ENCODE data around the gene OMA1. TPM values are rescaled to one million over a fixed set of nuclear protein-coding genes. Genes with fewer than 3 reads are reported as not detected.
A peak's percentile ranks its signal among the peaks of the same experiment; 100 is the strongest.
"Not testable (repeated sequence)": the region's sequence is repeated elsewhere in the genome, so short reads cannot be mapped to it uniquely, and the experiment has no call there.

The OMA1 gene
- 32.6 TPM for total RNA-seq
- long read RNA-seq, partial matches to known transcripts = 2 of 39 reads
- long read RNA-seq, other reads (novel, unspliced or antisense) = 36 of 39 reads

GRCh38 chr1:58546520-58547308 lies at the start of gene OMA1:
TSS of gene OMA1 (minus strand) at chr1:58546726. CDS start at chr1:58539294, 7,432 bp downstream.
- intact Hi-C loops (cut with DNase I) = loop anchor here (2.0 to 10.0 kb wide), 2 partner anchors 32 to 108 kb away; no protein-coding TSS in a partner anchor
- DNase-seq (ENCODE audit: low spot score) = peak; percentile 99

DNA sequence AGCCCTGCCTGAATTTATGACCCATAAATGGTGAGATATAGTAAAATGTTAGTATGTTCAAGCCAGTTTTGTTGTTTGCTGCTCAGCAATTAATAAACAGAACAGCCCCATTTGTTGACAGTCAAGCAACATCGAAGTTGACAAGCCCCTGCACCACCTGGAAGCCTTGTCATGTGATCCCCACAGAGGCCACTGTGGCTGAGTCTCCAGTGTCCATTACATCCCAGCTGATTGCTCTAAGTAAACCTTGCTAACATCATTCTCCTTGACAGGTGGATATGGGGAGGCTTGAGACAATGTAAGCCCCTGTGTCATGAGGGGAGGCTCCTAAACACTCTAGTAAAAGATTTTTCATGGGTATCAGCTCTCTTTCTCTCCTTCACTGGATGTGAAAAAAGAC lies 48.0 kb upstream of the OMA1 start:
- no peak for DNase-seq (ENCODE audit: low spot score)

GRCh38 chr1:58592522-58593134 lies 46.1 kb upstream of the OMA1 start:
- intact Hi-C loops (cut with DNase I) = no loop called here
- DNase-seq (ENCODE audit: low spot score) = no peak

More for the DNA sequence above, 48.0 kb upstream of the OMA1 start:
- intact Hi-C loops (cut with DNase I) = no loop called here

GRCh38 chr1:58591806-58592205 lies 45.3 kb upstream of the OMA1 start:
- intact Hi-C loops (cut with DNase I) = no loop called here
- DNase-seq (ENCODE audit: low spot score) = no peak

GRCh38 chr1:58590019-58590418 lies 43.5 kb upstream of the OMA1 start:
- intact Hi-C loops (cut with DNase I) = no loop called here
- DNase-seq (ENCODE audit: low spot score) = no peak

DNA sequence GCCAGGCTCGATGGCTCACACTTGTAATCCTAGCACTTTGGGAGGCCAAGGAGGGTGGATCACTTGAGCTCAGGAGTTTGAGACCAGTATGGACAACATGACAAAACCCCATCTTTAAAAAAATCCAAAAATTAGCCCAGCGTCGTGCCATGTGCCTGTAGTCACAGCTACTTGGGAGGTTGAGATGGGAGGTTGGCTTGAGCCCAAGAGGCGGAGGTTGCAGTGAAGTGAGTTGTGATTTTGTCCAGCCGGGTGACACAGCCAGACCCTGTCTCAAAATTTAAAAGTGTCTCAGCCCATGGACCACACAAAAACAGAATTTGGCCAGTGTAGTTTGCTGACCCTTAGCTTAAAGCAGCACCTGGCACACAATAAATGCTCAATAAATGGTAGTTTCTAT lies 41.9 kb upstream of the OMA1 start:
- intact Hi-C loops (cut with DNase I) = no loop called here

GRCh38 chr1:58587667-58588066 lies 41.1 kb upstream of the OMA1 start:
- intact Hi-C loops (cut with DNase I) = no loop called here
- DNase-seq (ENCODE audit: low spot score) = no peak

More for the DNA sequence above, 41.9 kb upstream of the OMA1 start:
- no peak for DNase-seq (ENCODE audit: low spot score)

GRCh38 chr1:58586271-58586670 lies 39.7 kb upstream of the OMA1 start:
- DNase-seq (ENCODE audit: low spot score) = no peak

DNA sequence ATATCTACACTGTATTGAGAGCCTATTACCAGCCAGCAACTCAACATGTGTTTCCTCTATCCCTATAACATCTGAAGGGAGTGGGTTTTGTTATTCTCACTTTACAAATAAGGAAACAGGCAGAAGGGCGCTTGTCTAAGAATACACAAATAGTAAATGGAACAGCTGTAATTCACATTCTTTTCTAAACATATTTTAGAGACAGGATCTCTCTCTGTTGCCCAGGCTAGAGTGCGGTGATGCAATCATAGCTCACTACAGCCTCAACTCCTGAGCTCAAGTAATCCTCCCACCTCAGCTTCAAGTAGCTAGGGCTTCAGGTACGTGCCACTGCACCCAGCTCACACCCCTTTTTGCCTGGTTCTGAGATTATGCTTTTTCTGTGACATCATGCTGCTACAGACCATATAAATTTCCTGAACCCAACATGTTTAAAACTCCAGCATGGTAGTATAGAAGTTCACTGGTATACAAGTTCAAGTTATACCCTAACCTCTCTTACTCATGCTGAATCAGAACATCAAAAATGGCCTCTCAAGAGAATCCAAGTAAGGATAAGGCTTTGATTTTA lies 39.1 kb upstream of the OMA1 start:
- intact Hi-C loops (cut with DNase I) = no loop called here
- no peak for DNase-seq (ENCODE audit: low spot score)

More at GRCh38 chr1:58586271-58586670, 39.7 kb upstream of the OMA1 start:
- intact Hi-C loops (cut with DNase I) = no loop called here

DNA sequence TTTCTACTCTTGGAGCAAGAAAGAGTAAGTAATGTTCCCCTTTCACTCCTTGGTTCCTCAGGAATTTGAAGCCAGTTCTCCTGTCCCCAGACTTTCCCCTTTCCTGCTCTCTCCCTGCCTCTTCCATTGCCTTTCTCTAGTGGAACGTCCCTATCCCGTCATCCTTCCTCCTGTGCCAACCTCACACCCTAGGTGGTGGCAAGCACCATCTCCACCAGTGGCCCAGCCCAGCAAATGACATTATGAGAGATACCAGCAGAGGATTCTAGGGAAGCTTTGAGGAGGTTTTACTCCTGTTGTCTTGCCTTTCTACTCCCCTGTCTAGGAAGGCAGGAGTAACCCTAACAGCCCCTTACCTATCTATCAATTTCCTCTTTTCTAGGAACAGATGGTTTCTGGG lies 38.6 kb upstream of the OMA1 start:
- no peak for DNase-seq (ENCODE audit: low spot score)
- intact Hi-C loops (cut with DNase I) = no loop called here

DNA sequence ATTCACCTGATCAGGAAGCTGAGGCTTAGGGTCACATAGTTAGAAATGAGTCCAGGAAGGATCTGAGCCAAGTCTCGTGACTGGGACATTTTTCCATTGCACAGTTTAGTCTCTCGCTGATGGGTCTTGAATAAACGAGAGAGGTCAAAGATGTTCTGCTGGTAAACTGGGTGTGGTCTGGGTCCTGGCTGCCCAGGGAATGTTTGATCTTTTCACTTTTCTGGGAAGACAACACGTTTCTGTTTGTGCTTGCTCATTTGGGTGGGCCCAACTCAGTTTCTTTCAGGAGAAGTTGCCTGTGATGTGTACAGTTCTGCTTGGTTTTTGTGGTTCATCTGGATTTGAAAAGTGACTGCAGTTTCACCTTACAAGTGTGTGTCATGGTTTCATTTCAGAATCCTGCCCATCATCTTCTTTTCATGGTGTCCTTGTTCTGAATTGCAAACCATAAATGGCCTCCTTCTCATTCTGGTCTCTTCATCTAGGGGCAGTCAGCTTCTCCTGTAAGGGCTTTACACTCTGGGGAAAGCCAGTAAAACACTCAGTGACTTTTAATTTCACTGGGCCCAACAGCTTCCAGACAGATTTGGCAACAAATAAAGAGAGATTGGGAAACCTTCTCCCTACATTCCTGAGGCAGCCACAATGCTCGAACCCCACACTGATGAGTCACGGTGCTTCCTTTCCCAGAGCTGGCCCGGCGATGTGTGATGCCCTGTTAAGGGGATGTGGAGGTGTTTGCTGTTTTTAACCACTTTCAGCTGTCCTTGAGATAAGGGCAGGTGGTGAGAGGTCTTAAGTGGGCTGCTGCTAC lies 37.8 kb upstream of the OMA1 start:
- intact Hi-C loops (cut with DNase I) = no loop called here
- DNase-seq (ENCODE audit: low spot score) = no peak

DNA sequence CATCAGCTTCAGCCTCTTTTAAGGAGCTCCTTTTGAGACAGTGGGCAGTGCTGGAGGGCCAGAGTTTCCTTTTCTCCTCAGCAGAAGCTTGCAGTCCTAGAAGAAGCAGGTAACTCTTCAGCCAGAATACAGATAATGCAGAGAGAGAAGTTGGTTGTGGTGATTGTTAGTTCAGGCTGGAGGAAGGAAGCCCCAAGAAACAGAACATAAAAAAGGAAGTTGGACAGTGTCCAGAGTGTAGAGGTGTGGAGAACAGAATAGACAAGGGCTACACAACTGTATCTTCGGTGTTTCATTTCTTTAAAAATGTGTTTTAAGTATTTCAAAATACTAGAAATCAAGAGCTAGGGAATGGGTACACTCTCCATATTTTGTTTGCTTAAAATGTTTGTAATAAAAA lies 37.0 kb upstream of the OMA1 start:
- no peak for DNase-seq (ENCODE audit: low spot score)
- intact Hi-C loops (cut with DNase I) = no loop called here

GRCh38 chr1:58582143-58582542 lies 35.6 kb upstream of the OMA1 start:
- DNase-seq (ENCODE audit: low spot score); intact Hi-C loops (cut with DNase I): not testable (repeated sequence)

- no peak for DNase-seq (ENCODE audit: low spot score)
- intact Hi-C loops (cut with DNase I) = no loop called here
Observed at GRCh38 chr1:58581641-58582040, 35.1 kb upstream of the OMA1 start.

DNA sequence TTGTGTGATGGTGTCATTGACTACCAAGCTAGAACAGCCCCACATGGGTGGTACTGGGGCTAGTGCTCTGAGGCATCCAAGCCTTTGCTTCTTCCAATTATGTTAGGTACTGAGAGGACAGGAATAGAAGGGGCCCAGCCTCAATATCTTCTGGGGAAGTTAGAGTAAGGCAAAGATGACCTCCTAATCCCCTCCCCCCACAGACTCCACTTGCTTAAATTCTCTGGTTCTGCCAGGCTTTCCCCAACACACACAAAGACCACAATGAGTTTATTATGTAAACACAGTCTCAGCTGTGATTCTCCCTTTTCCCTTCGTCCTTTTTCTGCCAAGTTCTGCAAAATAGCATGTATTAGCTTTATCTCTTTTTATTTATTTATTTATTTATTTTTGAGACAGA lies 33.7 kb upstream of the OMA1 start:
- no peak for DNase-seq (ENCODE audit: low spot score)
- intact Hi-C loops (cut with DNase I) = no loop called here

GRCh38 chr1:58577654-58578030 lies 31.1 kb upstream of the OMA1 start:
- no peak for DNase-seq (ENCODE audit: low spot score)
- intact Hi-C loops (cut with DNase I) = no loop called here

- peak; percentile 77 for DNase-seq (ENCODE audit: low spot score)
- intact Hi-C loops (cut with DNase I) = no loop called here
Observed at GRCh38 chr1:58576727-58577653, 30.5 kb upstream of the OMA1 start, which contains the start of gene TACSTD2. TSS of gene TACSTD2 (minus strand) at chr1:58577252. CDS start at chr1:58577156, 96 bp downstream.

DNA sequence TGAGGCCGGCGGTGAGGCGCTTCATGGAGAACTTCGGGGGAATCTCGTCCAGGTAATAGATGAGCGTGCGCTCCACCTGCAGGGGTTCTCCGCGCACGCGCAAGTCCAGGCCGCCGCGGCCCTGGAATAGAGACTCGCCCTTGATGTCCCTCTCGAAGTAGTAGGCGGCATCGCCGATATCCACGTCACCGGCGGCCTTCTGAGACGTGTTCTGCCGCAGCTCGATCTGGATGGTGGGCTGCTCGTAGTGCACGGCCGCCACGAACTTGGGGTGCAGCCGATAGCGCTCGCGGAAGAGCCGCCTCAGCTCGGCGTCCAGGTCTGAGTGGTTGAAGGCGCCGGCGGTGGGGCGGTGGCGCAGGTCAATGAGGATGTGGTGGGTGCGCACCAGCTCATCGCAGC lies 29.8 kb upstream of the OMA1 start:
- no peak for DNase-seq (ENCODE audit: low spot score)
- intact Hi-C loops (cut with DNase I) = no loop called here

All from cardiac septum (tissue), 1 donor.